GM19351 (cell line): Measurements from ENCODE around the gene RFPL4A.

ENCODE experiments used
- ATAC-seq: cut with Tn5 transposase; IDR thresholded peaks from one replicate; pipeline ENCODE4 v1.9.1; 2021; ENCODE audit warnings: mild to moderate bottlenecking, moderate library complexity; ENCODE audit not compliant: unreplicated experiment

Gene RFPL4A

DNA sequence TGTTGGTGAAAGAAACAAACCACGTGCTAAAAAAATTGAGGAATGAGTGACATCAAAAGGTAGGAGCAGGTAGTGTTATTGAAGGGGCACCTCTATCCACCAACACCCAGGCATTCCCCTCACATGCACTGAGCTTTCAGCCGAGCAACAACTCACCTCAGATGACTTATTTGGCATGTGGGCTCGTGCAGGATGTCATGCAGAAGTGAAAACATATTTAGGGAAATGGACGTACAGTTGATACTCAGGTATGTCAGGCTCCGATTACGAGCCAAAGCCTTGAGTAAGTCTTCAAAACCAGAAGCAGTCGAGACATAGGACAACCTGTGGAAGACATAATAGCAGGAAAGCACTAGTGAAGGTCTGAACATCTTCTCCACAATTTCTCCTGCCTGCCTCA, 42.5 kb downstream of the RFPL4A start:
- no peak for ATAC-seq

DNA sequence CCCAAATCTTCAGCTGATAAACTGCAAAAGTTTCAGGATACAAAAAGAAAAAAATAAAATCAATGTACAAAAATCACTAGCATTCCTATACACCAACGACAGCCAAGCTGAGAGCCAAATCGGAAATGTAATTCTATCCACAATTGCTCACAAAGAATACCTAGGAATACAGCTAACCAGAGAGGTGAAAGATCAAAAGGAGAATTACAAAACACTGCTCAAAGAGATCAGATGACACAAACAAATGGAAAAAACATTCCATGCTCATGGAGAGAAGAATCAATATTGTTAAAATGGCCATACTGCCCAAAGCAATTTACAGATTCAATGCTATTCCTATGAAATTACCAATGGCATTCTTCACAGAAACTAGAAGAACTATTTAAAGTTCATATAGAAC, 43.4 kb downstream of the RFPL4A start:
- ATAC-seq = no peak

DNA sequence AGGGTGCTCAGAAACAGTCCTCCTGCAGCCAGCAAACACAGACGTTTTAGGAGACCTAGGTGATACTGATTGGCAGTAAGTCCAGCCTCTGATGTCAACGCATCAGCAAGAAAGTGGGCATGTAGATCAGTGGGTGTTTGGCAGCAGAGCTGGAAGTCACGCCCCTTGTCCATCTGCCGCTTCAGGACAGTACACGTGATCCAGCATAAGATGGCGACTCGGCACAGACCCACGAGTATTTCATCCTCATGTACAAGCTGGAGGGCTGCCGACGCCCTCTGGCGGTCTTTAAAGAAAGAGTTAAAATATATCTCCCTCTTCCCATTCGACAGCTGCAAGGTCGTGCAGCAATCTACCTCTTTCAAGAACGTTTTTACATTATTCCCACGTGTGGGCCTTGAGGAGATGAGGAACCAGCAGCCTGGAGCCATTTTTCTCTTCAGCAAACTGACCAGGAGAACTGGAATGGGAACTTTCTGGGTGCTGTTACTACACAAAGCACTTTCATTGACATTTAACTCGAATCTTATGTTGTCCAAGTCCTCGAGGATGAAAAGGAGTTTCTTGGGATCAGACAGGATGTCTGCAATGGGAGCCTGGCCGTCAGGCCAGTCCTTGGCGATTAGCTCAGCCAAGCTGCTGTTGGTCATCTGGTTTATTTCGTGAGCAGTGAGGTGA, 50.6 kb downstream of the RFPL4A start:
- no peak for ATAC-seq

DNA sequence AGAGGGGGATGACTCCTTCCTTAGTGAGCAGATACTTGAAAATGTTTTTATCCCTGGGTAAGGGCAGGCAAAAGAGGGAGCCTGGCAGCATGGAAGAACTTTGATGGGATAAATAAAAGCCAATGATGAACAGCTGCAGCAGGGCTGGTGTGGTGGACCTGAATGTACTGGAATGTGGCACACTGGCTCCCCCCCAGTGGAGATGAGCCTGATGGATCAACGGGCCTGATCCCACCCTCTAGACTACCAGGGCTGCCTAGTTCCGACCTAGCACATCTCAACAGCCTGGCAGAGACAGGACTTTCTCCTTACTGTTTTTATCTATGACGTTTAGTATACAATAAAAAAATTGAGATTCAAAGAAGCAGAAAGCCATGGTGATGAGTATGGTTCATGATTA, 52.4 kb downstream of the RFPL4A start:
- ATAC-seq = no peak

DNA sequence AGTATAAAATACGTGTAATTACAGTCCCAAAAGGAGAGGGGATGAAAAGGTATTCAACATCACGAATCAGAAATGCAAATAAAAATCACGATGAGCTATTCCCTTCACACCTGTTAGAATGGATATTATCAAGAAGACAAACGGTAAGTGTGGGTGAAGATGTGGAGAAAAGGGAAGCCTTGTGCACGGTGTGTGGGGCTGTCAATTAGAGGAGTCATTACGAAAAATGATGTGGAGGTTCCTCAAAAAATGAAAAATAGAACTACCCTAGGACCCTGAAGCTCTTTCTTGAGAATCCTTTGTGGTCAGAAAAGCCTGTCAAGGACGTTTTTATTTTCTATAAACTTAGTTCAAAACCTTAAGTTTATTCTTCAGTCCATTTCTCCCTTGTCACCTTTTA, 53.6 kb downstream of the RFPL4A start:
- ATAC-seq = no peak
